A549 (cell line): ENCODE data around the gene C3orf20. TPM values are rescaled to one million over a fixed set of nuclear protein-coding genes. Genes with fewer than 3 reads are reported as not detected.

Experiments
- ATAC-seq, 2 experiments: fragments of 200-7000 bp in 1 of 2; fragments of >200 bp in 1 of 2; cut with Nextera tagmentation in 1 of 2; cut with Tn5 transposase in 1 of 2; 3 replicates each; pipeline versions ENCODE4 v1.8.0 to v1.9.1; 2018 to 2020; ENCODE audit warnings: mild to moderate bottlenecking in 1 of 2, moderate library complexity in 1 of 2
- CTCF ChIA-PET: fragments of 300-600 bp; sonication (Branson Sonifier 250); formaldehyde crosslinking; extraction: SDS; loops from one replicate; lab custom pipeline; 2021; ENCODE audit warnings: antibody characterized with exemption, inconsistent platforms; lab: Yijun Ruan, JAX
- POLR2A ChIA-PET: fragments of 350-600 bp; formaldehyde crosslinking; extraction: SDS; loops from one replicate; lab custom pipeline; 2021; ENCODE audit warnings: antibody characterized with exemption, inconsistent platforms; lab: Yijun Ruan, JAX
- DNase-seq, 2 experiments: peaks; one replicate each; pipeline versions ENCODE4 v3.0.0 to v3.0.0-alpha.2; 2011 to 2016; ENCODE audit warnings: low read depth in 1 of 2, low spot score in 1 of 2
- FAIRE-seq: peaks from 2 replicates; lab custom pipeline; 2011; peaks lifted over from hg19 to GRCh38; lab: Jason Lieb, UNC
- H3K27ac ChIP-seq, 2 experiments: fragments of >200 bp; sonication (Bioruptor Twin); formaldehyde crosslinking; 3 replicates each; pipeline ENCODE4 v1.5.1; 2016 to 2017
- H3K4me1 ChIP-seq: fragments of >200 bp; sonication (Bioruptor Twin); formaldehyde crosslinking; 3 replicates; pipeline ENCODE4 v1.6.1; 2016
- H3K4me2 ChIP-seq: fragments of >200 bp; sonication (Bioruptor Twin); formaldehyde crosslinking; 3 replicates; pipeline ENCODE4 v1.6.1; 2016
- H3K4me3 ChIP-seq: fragments of >200 bp; sonication (Bioruptor Twin); formaldehyde crosslinking; 3 replicates; pipeline ENCODE4 v1.5.1; 2016
- H3K9me3 ChIP-seq: fragments of >200 bp; sonication (Bioruptor Twin); formaldehyde crosslinking; 3 replicates; pipeline ENCODE4 v1.6.1; 2016
- CEBPB ChIP-seq, 2 experiments: fragments of >200 bp in 1 of 2; sonication (Bioruptor Twin) in 1 of 2; formaldehyde crosslinking in 1 of 2; IDR thresholded peaks; 2 replicates each; pipeline ENCODE4 v1.6.1; 2012 to 2016
- CHD4 ChIP-seq: fragments of 200-600 bp; sonication (generic); IDR thresholded peaks from 2 replicates; pipeline ENCODE4 v1.6.1; 2016; ENCODE audit warnings: antibody characterized with exemption, mild to moderate bottlenecking, borderline replicate concordance
- EHF ChIP-seq: fragments of 250-450 bp; sonication (Bioruptor Pico); IDR thresholded peaks from 2 replicates; pipeline ENCODE4 v1.5.0; 2020; ENCODE audit warnings: mild to moderate bottlenecking
- EP300 ChIP-seq, 2 experiments: fragments of >200 bp; sonication (Bioruptor Twin); formaldehyde crosslinking; IDR thresholded peaks; 2 replicates in 1 of 2; 3 replicates in 1 of 2; pipeline ENCODE4 v1.6.1; 2016 to 2017
- FOSB ChIP-seq: fragments of 250-450 bp; sonication (Bioruptor Pico); IDR thresholded peaks from 2 replicates; pipeline ENCODE4 v1.5.0; 2020; ENCODE audit warnings: mild to moderate bottlenecking, moderate library complexity
- FOSL2 ChIP-seq, 2 experiments: fragments of 450-650 bp in 1 of 2; fragments of >200 bp in 1 of 2; sonication (Bioruptor Twin) in 1 of 2; formaldehyde crosslinking; IDR thresholded peaks; 2 replicates each; pipeline versions ENCODE4 v1.5.0 to v1.6.1; 2016 to 2020; ENCODE audit warnings: mild to moderate bottlenecking in 1 of 2, moderate library complexity in 1 of 2
- HEYL ChIP-seq: fragments of 250-450 bp; sonication (Bioruptor Pico); IDR thresholded peaks from 2 replicates; pipeline ENCODE4 v1.8.0; 2021; ENCODE audit warnings: mild to moderate bottlenecking, moderate library complexity
- HOXA7 ChIP-seq: fragments of 250-450 bp; sonication (Bioruptor Pico); IDR thresholded peaks from 2 replicates; pipeline ENCODE4 v1.5.0; 2020; ENCODE audit warnings: mild to moderate bottlenecking, moderate library complexity
- HOXB13 ChIP-seq: fragments of 250-450 bp; sonication (Bioruptor Pico); IDR thresholded peaks from 2 replicates; pipeline ENCODE4 v1.5.0; 2020; ENCODE audit warnings: low read depth, mild to moderate bottlenecking, moderate library complexity
- JUN ChIP-seq, 2 experiments: fragments of >200 bp; sonication (Bioruptor Twin); formaldehyde crosslinking; IDR thresholded peaks; 2 replicates in 1 of 2; 3 replicates in 1 of 2; pipeline ENCODE4 v1.6.1; 2016 to 2017
- KDM5A ChIP-seq: fragments of 200-600 bp; sonication (generic); IDR thresholded peaks from 2 replicates; pipeline ENCODE4 v1.6.1; 2016; ENCODE audit warnings: antibody characterized with exemption, mild to moderate bottlenecking
- MAFK ChIP-seq: fragments of 450-650 bp; IDR thresholded peaks from 2 replicates; pipeline ENCODE4 v1.6.1; 2014; ENCODE audit not compliant: partially characterized antibody
- MAZ ChIP-seq: fragments of 150-350 bp; IDR thresholded peaks from 2 replicates; pipeline ENCODE4 v1.6.1; 2014; ENCODE audit warnings: antibody characterized with exemption, low read depth, low read length, borderline replicate concordance
- NR3C1 ChIP-seq: fragments of >200 bp; sonication (Bioruptor Twin); formaldehyde crosslinking; IDR thresholded peaks from 3 replicates; pipeline ENCODE4 v1.6.1; 2017
- PHF8 ChIP-seq: fragments of 200-600 bp; sonication (generic); IDR thresholded peaks from 2 replicates; pipeline ENCODE4 v1.6.1; 2016; ENCODE audit warnings: low read depth, mild to moderate bottlenecking, antibody characterized with exemption, moderate library complexity, borderline replicate concordance
- RAD21 ChIP-seq, 2 experiments: fragments of >200 bp in 1 of 2; sonication (Bioruptor Twin) in 1 of 2; formaldehyde crosslinking in 1 of 2; IDR thresholded peaks in 1 of 2; conservative IDR thresholded peaks in 1 of 2; 2 replicates in 1 of 2; 3 replicates in 1 of 2; pipeline ENCODE4 v1.6.1; 2012 to 2018; ENCODE audit warnings: inconsistent platforms in 1 of 2
- RARB ChIP-seq: fragments of 250-450 bp; sonication (Bioruptor Pico); IDR thresholded peaks from 2 replicates; pipeline ENCODE4 v1.8.0; 2021; ENCODE audit warnings: mild to moderate bottlenecking, moderate library complexity
- RFX5 ChIP-seq: fragments of 450-650 bp; IDR thresholded peaks from 2 replicates; pipeline ENCODE4 v1.7.1; 2014; ENCODE audit warnings: antibody characterized with exemption, mild to moderate bottlenecking, moderate library complexity
- RNF2 ChIP-seq: fragments of 200-600 bp; sonication (generic); IDR thresholded peaks from 2 replicates; pipeline ENCODE4 v1.6.1; 2016; ENCODE audit warnings: low read depth, mild to moderate bottlenecking, antibody characterized with exemption, moderate library complexity, borderline replicate concordance
- TFCP2L1 ChIP-seq: fragments of 250-450 bp; sonication (Bioruptor Pico); IDR thresholded peaks from 2 replicates; pipeline ENCODE4 v1.5.0; 2021; ENCODE audit warnings: mild to moderate bottlenecking
- ZFP36 ChIP-seq: fragments of 450-650 bp; IDR thresholded peaks from 2 replicates; pipeline ENCODE4 v1.6.1; 2014; ENCODE audit warnings: borderline replicate concordance; ENCODE audit not compliant: partially characterized antibody
- ZNF302 ChIP-seq: fragments of 250-450 bp; sonication (Bioruptor Pico); IDR thresholded peaks from 2 replicates; pipeline ENCODE4 v1.9.0; 2021; ENCODE audit warnings: inconsistent platforms, mild to moderate bottlenecking, moderate library complexity
- ZSCAN20 ChIP-seq: fragments of 250-450 bp; sonication (Bioruptor Pico); IDR thresholded peaks from 2 replicates; pipeline ENCODE4 v1.8.0; 2022; ENCODE audit warnings: mild to moderate bottlenecking, moderate library complexity
- WGBS: methylation state at CpG from one replicate; pipeline ENCODE4 v1.1.6; 2017; ENCODE audit errors: missing lambda C conversion rate; 5-methylcytosine and 5-hydroxymethylcytosine counted together
- polyA plus RNA-seq, 4 experiments: library from polyadenylated mRNA; depleted of rRNA in 3 of 4; stranded (reverse); fragments of >200 nt; fragmentation: RNase III in 1 of 4; extraction: RNeasy Plus Mini Kit Qiagen cat#74134 plus additional on column Dnase treatment in 1 of 4; gene quantifications; 2 replicates in 3 of 4; 3 replicates in 1 of 4; pipeline ENCODE4 v1.2.3, GENCODE V29; 2011 to 2017
- TF ChIP-seq, protein P1 (sequence below): IDR thresholded peaks from 2 replicates; pipeline ENCODE4 v1.6.1; 2012
- TF ChIP-seq, protein P2 (sequence below): fragments of 150-350 bp; IDR thresholded peaks from 2 replicates; pipeline ENCODE4 v1.6.1; 2014; ENCODE audit warnings: low read depth, mild to moderate bottlenecking, low read length
- TF ChIP-seq, protein P3 (sequence below): IDR thresholded peaks from 2 replicates; pipeline ENCODE4 v1.6.1; 2012
- TF ChIP-seq, protein P4 (sequence below): fragments of >200 bp; sonication (Bioruptor Twin); formaldehyde crosslinking; IDR thresholded peaks from 3 replicates; pipeline ENCODE4 v1.5.1; 2016

Gene C3orf20
- polyA plus RNA-seq, 2 of the 4 experiments (the other 2 are of a cell fraction), result 0.05 TPM; not detected in 1

DNA sequence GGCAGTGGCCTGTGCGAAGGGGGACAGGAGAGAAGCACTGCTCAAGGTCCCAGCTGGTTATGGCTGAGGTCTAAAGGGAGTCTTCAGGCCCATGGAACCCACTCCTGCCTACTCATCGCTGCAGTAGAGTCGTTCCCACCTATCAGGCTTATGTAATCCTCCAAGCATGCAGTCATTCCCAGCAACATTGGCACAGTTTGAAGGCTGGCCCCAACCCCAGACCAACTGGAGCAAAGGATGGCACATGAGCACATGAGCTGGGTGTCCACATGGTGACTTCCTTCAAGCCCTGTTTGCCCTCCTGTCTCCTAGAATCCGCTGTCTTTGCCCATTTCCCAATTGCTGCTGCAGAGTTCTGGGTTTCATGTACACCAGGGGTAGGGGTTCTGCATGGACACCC, 83.4 kb downstream of the C3orf20 start:
- Histone ChIP-seq H3K4me3 (no peak overlapping the region), H3K9me3 (no peaks in the 10 kb centered on the region), H3K4me1 (no peaks in the 10 kb centered on the region), H3K4me2 (no peak overlapping the region), H3K27ac (no peak overlapping the region)
- FAIRE-seq (no peak), ATAC-seq (no peak), DNase-seq (no peak)
- ChIA-PET POLR2A (no interaction called here), CTCF (no interaction called here)
- WGBS, result 54% methylated on average over 4 of the region's 4 CpGs
- TF ChIP-seq EHF, result no peak
- TF ChIP-seq RAD21 (conservative IDR thresholded peaks at IDR 0.05 in 1 of 2, IDR thresholded peaks at IDR 0.05 in 1 of 2), result no peak
- no peak for TF ChIP-seq FOSB
- no peak for TF ChIP-seq HOXA7 (CRISPR knock-in tag)
- no peak for TF ChIP-seq HEYL (CRISPR knock-in tag)
- TF ChIP-seq EP300 (IDR thresholded peaks at IDR 0.05), result no peak
- no peak for TF ChIP-seq JUN (IDR thresholded peaks at IDR 0.05)
- no peak for TF ChIP-seq PHF8
- TF ChIP-seq TFCP2L1 (CRISPR knock-in tag), result no peak
- no peak for TF ChIP-seq RFX5
- no peak for TF ChIP-seq ZSCAN20 (CRISPR knock-in tag)
- TF ChIP-seq, protein P1, sequence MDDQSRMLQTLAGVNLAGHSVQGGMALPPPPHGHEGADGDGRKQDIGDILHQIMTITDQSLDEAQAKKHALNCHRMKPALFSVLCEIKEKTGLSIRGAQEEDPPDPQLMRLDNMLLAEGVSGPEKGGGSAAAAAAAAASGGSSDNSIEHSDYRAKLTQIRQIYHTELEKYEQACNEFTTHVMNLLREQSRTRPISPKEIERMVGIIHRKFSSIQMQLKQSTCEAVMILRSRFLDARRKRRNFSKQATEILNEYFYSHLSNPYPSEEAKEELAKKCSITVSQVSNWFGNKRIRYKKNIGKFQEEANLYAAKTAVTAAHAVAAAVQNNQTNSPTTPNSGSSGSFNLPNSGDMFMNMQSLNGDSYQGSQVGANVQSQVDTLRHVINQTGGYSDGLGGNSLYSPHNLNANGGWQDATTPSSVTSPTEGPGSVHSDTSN, result no peak
- TF ChIP-seq KDM5A, result no peak
- no peak for TF ChIP-seq NR3C1
- TF ChIP-seq CHD4, result no peak
- no peak for TF ChIP-seq ZFP36
- no peak for TF ChIP-seq ZNF302 (CRISPR knock-in tag)

DNA sequence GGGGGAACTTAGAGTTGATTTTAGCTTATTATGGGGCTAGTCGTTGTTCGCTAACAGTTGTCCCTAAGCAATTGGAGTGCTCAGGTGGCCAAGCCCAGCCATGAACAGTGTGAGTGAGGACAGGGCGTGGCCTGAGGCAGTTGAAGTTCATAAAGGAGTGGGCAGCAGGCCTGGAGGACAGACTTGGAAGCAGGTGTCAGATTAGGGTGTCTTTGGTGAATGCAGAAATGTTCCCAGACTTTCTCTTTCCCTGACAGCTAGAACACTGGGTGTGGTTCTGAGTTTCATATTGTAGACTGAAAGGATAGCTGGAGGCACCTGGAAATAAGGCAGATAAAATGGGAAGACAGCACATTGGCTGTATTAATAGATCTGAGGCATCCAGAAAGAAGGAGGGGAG, 84.0 kb downstream of the C3orf20 start:
- H3K9me3 ChIP-seq, result no peaks in the 10 kb centered on the region
- no peak overlapping the region for H3K4me3 ChIP-seq
- no peak for FAIRE-seq
- TF ChIP-seq KDM5A, result no peak
- TF ChIP-seq, protein P2, sequence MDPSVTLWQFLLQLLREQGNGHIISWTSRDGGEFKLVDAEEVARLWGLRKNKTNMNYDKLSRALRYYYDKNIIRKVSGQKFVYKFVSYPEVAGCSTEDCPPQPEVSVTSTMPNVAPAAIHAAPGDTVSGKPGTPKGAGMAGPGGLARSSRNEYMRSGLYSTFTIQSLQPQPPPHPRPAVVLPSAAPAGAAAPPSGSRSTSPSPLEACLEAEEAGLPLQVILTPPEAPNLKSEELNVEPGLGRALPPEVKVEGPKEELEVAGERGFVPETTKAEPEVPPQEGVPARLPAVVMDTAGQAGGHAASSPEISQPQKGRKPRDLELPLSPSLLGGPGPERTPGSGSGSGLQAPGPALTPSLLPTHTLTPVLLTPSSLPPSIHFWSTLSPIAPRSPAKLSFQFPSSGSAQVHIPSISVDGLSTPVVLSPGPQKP, result no peak
- TF ChIP-seq, protein P1, result no peak
- no peak for TF ChIP-seq NR3C1
- TF ChIP-seq EHF, result no peak
- TF ChIP-seq HOXB13, result no peak
- TF ChIP-seq, protein P3, sequence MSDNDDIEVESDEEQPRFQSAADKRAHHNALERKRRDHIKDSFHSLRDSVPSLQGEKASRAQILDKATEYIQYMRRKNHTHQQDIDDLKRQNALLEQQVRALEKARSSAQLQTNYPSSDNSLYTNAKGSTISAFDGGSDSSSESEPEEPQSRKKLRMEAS, result no peak
- TF ChIP-seq RARB (CRISPR knock-in tag), result no peak
- TF ChIP-seq HEYL (CRISPR knock-in tag), result no peak
- TF ChIP-seq, protein P4, sequence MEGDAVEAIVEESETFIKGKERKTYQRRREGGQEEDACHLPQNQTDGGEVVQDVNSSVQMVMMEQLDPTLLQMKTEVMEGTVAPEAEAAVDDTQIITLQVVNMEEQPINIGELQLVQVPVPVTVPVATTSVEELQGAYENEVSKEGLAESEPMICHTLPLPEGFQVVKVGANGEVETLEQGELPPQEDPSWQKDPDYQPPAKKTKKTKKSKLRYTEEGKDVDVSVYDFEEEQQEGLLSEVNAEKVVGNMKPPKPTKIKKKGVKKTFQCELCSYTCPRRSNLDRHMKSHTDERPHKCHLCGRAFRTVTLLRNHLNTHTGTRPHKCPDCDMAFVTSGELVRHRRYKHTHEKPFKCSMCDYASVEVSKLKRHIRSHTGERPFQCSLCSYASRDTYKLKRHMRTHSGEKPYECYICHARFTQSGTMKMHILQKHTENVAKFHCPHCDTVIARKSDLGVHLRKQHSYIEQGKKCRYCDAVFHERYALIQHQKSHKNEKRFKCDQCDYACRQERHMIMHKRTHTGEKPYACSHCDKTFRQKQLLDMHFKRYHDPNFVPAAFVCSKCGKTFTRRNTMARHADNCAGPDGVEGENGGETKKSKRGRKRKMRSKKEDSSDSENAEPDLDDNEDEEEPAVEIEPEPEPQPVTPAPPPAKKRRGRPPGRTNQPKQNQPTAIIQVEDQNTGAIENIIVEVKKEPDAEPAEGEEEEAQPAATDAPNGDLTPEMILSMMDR, result no peak
- no peak for TF ChIP-seq RNF2
- no peak for TF ChIP-seq FOSB
- TF ChIP-seq JUN (IDR thresholded peaks at IDR 0.05), result no peak
- no peak for TF ChIP-seq MAFK
- no peak for TF ChIP-seq ZSCAN20 (CRISPR knock-in tag)
- no peak for TF ChIP-seq MAZ
- TF ChIP-seq CEBPB (IDR thresholded peaks at IDR 0.05), result no peak
- TF ChIP-seq FOSL2 (IDR thresholded peaks at IDR 0.05), result no peak
- no peak for TF ChIP-seq FOSL2 (CRISPR knock-in tag; IDR thresholded peaks at IDR 0.05)
- no peak overlapping the region for H3K27ac ChIP-seq
- no peak for DNase-seq
- POLR2A ChIA-PET, result no interaction called here
- H3K4me1 ChIP-seq, result no peaks in the 10 kb centered on the region
- CTCF ChIA-PET, result no interaction called here
- WGBS, result 67% methylated on average over 3 of the region's 3 CpGs
- ATAC-seq, result no peak
- H3K4me2 ChIP-seq, result no peak overlapping the region
